H1 (cell line): ENCODE measurements around the gene PLA2G4E.

Experiments
- BACH1 ChIP-seq: IDR thresholded peaks from 2 replicates; pipeline ENCODE4 v1.6.1; 2012; ENCODE audit warnings: low read length, improper control_type of control experiment
- CHD2 ChIP-seq: IDR thresholded peaks from 2 replicates; pipeline ENCODE4 v1.6.1; 2012; ENCODE audit warnings: low read length, improper control_type of control experiment
- CTCF ChIP-seq, 3 experiments: IDR thresholded peaks; 1 replicate in 2 of 3; 2 replicates in 1 of 3; pipeline versions ENCODE4 v1.5.1 to v1.6.1; 2011; ENCODE audit warnings: low read length in 3 of 3, mild to moderate bottlenecking in 3 of 3, inconsistent platforms in 2 of 3, low read depth in 1 of 3, moderate library complexity in 1 of 3; ENCODE audit not compliant: insufficient read depth in 1 of 3; ENCODE audit errors: control extremely low read depth in 1 of 3
- EZH2 ChIP-seq: fragments of 200-600 bp; sonication (generic); IDR thresholded peaks from 2 replicates; pipeline ENCODE4 v1.7.1; 2012; ENCODE audit warnings: low read depth, mild to moderate bottlenecking, moderate library complexity, low read length, inconsistent platforms; ENCODE audit not compliant: severe bottlenecking
- MAFK ChIP-seq: IDR thresholded peaks from 2 replicates; pipeline ENCODE4 v1.6.1; 2012; ENCODE audit warnings: low read depth, mild to moderate bottlenecking, improper control_type of control experiment, low read length
- POLR2A ChIP-seq, 2 experiments: IDR thresholded peaks; 1 replicate in 1 of 2; 2 replicates in 1 of 2; pipeline ENCODE4 v1.6.1; 2011; ENCODE audit warnings: low read depth in 2 of 2, low read length in 2 of 2, mild to moderate bottlenecking in 2 of 2; ENCODE audit errors: control extremely low read depth in 1 of 2
- POLR2AphosphoS5 ChIP-seq: IDR thresholded peaks from 2 replicates; pipeline ENCODE4 v1.6.1; 2011; ENCODE audit warnings: low read depth, low read length
- RFX5 ChIP-seq: IDR thresholded peaks from 2 replicates; pipeline ENCODE4 v1.6.1; 2011; ENCODE audit warnings: low read depth, low read length, improper control_type of control experiment, borderline replicate concordance
- SAP30 ChIP-seq: fragments of 300-600 bp; sonication (generic); IDR thresholded peaks from 2 replicates; pipeline ENCODE4 v1.7.1; 2012; ENCODE audit warnings: low read length, moderate library complexity, mild to moderate bottlenecking, inconsistent platforms; ENCODE audit not compliant: insufficient read depth, insufficient replicate concordance
- SUZ12 ChIP-seq: fragments of 200-600 bp; sonication (generic); IDR thresholded peaks from 2 replicates; pipeline ENCODE4 v1.6.1; 2012; ENCODE audit warnings: mild to moderate bottlenecking, inconsistent platforms, low read length, moderate library complexity, mixed read lengths
- TCF12 ChIP-seq: IDR thresholded peaks from 2 replicates; pipeline ENCODE4 v1.6.1; 2011; ENCODE audit warnings: low read depth, mild to moderate bottlenecking, low read length

- no peak for TF ChIP-seq POLR2A (IDR thresholded peaks at IDR 0.05; ENCODE audit: control extremely low read depth in 1 of 2, low read depth in 2 of 2, low read length in 2 of 2)
- TF ChIP-seq CTCF (IDR thresholded peaks at IDR 0.05; ENCODE audit: control extremely low read depth in 1 of 3, insufficient read depth in 1 of 3, low read depth in 1 of 3, low read length in 3 of 3), result no peak
- no peak for TF ChIP-seq RFX5
- no peak for TF ChIP-seq EZH2
- no peak for TF ChIP-seq SUZ12
- TF ChIP-seq SAP30, result no peak
- TF ChIP-seq CHD2, result no peak
- no peak for TF ChIP-seq MAFK
- TF ChIP-seq BACH1, result no peak
- no peak for TF ChIP-seq POLR2AphosphoS5
- TF ChIP-seq TCF12, result no peak
Observed at GRCh38 chr15:42057799-42058646, 37.2 kb upstream of the PLA2G4E start.
